Muscle layer of duodenum (tissue), 2 donors: Measurements from ENCODE around the gene KCTD5.
A peak's percentile ranks its signal among the peaks of the same experiment; 100 is the strongest.
"Not testable (repeated sequence)": the region's sequence is repeated elsewhere in the genome, so short reads cannot be mapped to it uniquely, and the experiment has no call there.

Experiments
- H3K27ac ChIP-seq: one replicate; pipeline ENCODE4 v1.7.0; 2013; ENCODE audit warnings: mild to moderate bottlenecking, low read length
- H3K27me3 ChIP-seq: one replicate; pipeline ENCODE4 v1.7.0; 2013; ENCODE audit warnings: low read depth, mild to moderate bottlenecking, control low read depth, low read length
- H3K36me3 ChIP-seq, 2 donors: one replicate each; pipeline ENCODE4 v1.7.0; 2013; ENCODE audit warnings: low read length in 2 of 2, control low read depth in 1 of 2, mild to moderate bottlenecking in 1 of 2; ENCODE audit not compliant: insufficient read depth in 2 of 2, control insufficient read depth in 1 of 2
- H3K4me1 ChIP-seq, 2 donors: one replicate each; pipeline ENCODE4 v1.7.0; 2013; ENCODE audit warnings: low read length in 2 of 2, mild to moderate bottlenecking in 2 of 2, control low read depth in 1 of 2, moderate library complexity in 1 of 2; ENCODE audit not compliant: insufficient read depth in 2 of 2, control insufficient read depth in 1 of 2
- H3K4me3 ChIP-seq, 2 donors: one replicate each; pipeline ENCODE4 v1.7.0; 2013; ENCODE audit warnings: low read length in 2 of 2, low read depth in 1 of 2, mild to moderate bottlenecking in 1 of 2
- H3K9me3 ChIP-seq, 2 donors: one replicate each; pipeline ENCODE4 v1.7.0; 2013; ENCODE audit warnings: low read length in 2 of 2, control low read depth in 1 of 2, mild to moderate bottlenecking in 1 of 2; ENCODE audit not compliant: control insufficient read depth in 1 of 2
- donor health status: healthy.

Gene KCTD5

GRCh38 chr16:2682209-2683021 is at the start of gene KCTD5:
Gene KCTD5, plus strand, starts transcription at chr16:2682523. Its CDS starts 26 bp downstream, at chr16:2682549.
- Histone ChIP-seq H3K4me3 (peak within 1 kb of the TSS; percentile 84 to 97), H3K27me3 (no peaks in the 10 kb centered on the region), H3K27ac (peak within 1 kb of the TSS; percentile 89), H3K36me3 (no peaks in the 10 kb centered on the region), H3K4me1 (peaks cover 0 to 22% of the 10 kb centered on the region in 2 donors), H3K9me3 (no peaks in the 10 kb centered on the region)

GRCh38 chr16:2639071-2639721 is 43.1 kb upstream of the KCTD5 start:
- H3K4me1 ChIP-seq, H3K27ac ChIP-seq, H3K9me3 ChIP-seq, H3K27me3 ChIP-seq, H3K4me3 ChIP-seq, H3K36me3 ChIP-seq: not testable (repeated sequence)

GRCh38 chr16:2639722-2640072 is 42.6 kb upstream of the KCTD5 start:
- not testable (repeated sequence) for H3K27me3 ChIP-seq, H3K27ac ChIP-seq, H3K36me3 ChIP-seq, H3K9me3 ChIP-seq, H3K4me1 ChIP-seq, H3K4me3 ChIP-seq

GRCh38 chr16:2642561-2642960 is 39.8 kb upstream of the KCTD5 start:
- H3K36me3 ChIP-seq, H3K9me3 ChIP-seq, H3K4me1 ChIP-seq, H3K4me3 ChIP-seq, H3K27me3 ChIP-seq, H3K27ac ChIP-seq: not testable (repeated sequence)

GRCh38 chr16:2644754-2645453 is 37.4 kb upstream of the KCTD5 start:
- not testable (repeated sequence) for H3K9me3 ChIP-seq, H3K4me1 ChIP-seq, H3K36me3 ChIP-seq, H3K27ac ChIP-seq, H3K4me3 ChIP-seq, H3K27me3 ChIP-seq

GRCh38 chr16:2651268-2651871 is 31.0 kb upstream of the KCTD5 start:
- H3K27ac ChIP-seq, H3K9me3 ChIP-seq, H3K36me3 ChIP-seq: not testable (repeated sequence)

GRCh38 chr16:2653915-2654314 is 28.4 kb upstream of the KCTD5 start:
- H3K9me3 ChIP-seq, H3K27me3 ChIP-seq, H3K4me1 ChIP-seq, H3K4me3 ChIP-seq, H3K36me3 ChIP-seq, H3K27ac ChIP-seq: not testable (repeated sequence)

More at GRCh38 chr16:2651268-2651871, 31.0 kb upstream of the KCTD5 start:
- H3K27me3 ChIP-seq, H3K4me3 ChIP-seq, H3K4me1 ChIP-seq: not testable (repeated sequence)

- H3K27ac ChIP-seq, H3K4me3 ChIP-seq, H3K4me1 ChIP-seq, H3K36me3 ChIP-seq, H3K27me3 ChIP-seq, H3K9me3 ChIP-seq: not testable (repeated sequence)
Measured at GRCh38 chr16:2654949-2655348, 27.4 kb upstream of the KCTD5 start.

- peaks cover 4% of the 10 kb centered on the region for H3K27me3 ChIP-seq
Measured at GRCh38 chr16:2656985-2657384, 25.3 kb upstream of the KCTD5 start.

GRCh38 chr16:2657803-2658202 is 24.5 kb upstream of the KCTD5 start:
- not testable (repeated sequence) for H3K4me3 ChIP-seq, H3K4me1 ChIP-seq, H3K27me3 ChIP-seq, H3K9me3 ChIP-seq, H3K27ac ChIP-seq
- peaks cover 0 to 12% of the 10 kb centered on the region in 2 donors for H3K36me3 ChIP-seq

More at GRCh38 chr16:2656985-2657384, 25.3 kb upstream of the KCTD5 start:
- Histone ChIP-seq H3K4me1 (peaks cover 0 to 6% of the 10 kb centered on the region in 2 donors), H3K9me3 (no peaks in the 10 kb centered on the region), H3K27ac (no peak overlapping the region), H3K36me3 (peaks cover 0 to 5% of the 10 kb centered on the region in 2 donors), H3K4me3 (no peak overlapping the region)

GRCh38 chr16:2659560-2659959 is 22.8 kb upstream of the KCTD5 start:
- not testable (repeated sequence) for H3K4me1 ChIP-seq, H3K9me3 ChIP-seq, H3K27me3 ChIP-seq, H3K4me3 ChIP-seq, H3K27ac ChIP-seq
- H3K36me3 ChIP-seq, result peaks cover 0 to 17% of the 10 kb centered on the region in 2 donors
